ENCODE measurements around the gene MAP7D3.

MAP7D3 gene

GRCh38 chrX:136203951-136204350, 47.2 kb downstream of the MAP7D3 start:
- DNase-seq, result no peak

- DNase-seq, result no peak
These were observed 47.8 kb downstream of the MAP7D3 start for GRCh38 chrX:136203438-136203837.

- no peak for DNase-seq
These were observed 48.3 kb downstream of the MAP7D3 start for GRCh38 chrX:136202889-136203288.

- no peak for DNase-seq
These were observed 49.6 kb downstream of the MAP7D3 start for GRCh38 chrX:136201601-136202000.

GRCh38 chrX:136200466-136200865, 50.7 kb downstream of the MAP7D3 start:
- no peak for DNase-seq

GRCh38 chrX:136199365-136199764, 51.8 kb downstream of the MAP7D3 start:
- no peak for DNase-seq

- DNase-seq, result no peak
These were observed 52.4 kb downstream of the MAP7D3 start for GRCh38 chrX:136198678-136199243.

GRCh38 chrX:136198010-136198409, 53.2 kb downstream of the MAP7D3 start:
- DNase-seq, result no peak

- DNase-seq, result no peak
These were observed 54.5 kb downstream of the MAP7D3 start for GRCh38 chrX:136196691-136197155.

GRCh38 chrX:136195247-136195646, 56.0 kb downstream of the MAP7D3 start:
- no peak for DNase-seq

- no peak for DNase-seq
These were observed 56.7 kb downstream of the MAP7D3 start for GRCh38 chrX:136194536-136194935.

GRCh38 chrX:136193771-136194170, 57.4 kb downstream of the MAP7D3 start:
- DNase-seq, result no peak

- no peak for DNase-seq
These were observed 58.3 kb downstream of the MAP7D3 start for GRCh38 chrX:136192839-136193414.

GRCh38 chrX:136192135-136192534, 59.1 kb downstream of the MAP7D3 start:
- DNase-seq, result no peak

GRCh38 chrX:136191171-136191570, 60.0 kb downstream of the MAP7D3 start:
- DNase-seq, result no peak

- DNase-seq, result no peak
These were observed 61.0 kb downstream of the MAP7D3 start for GRCh38 chrX:136190038-136190713.

GRCh38 chrX:136189222-136189621, 62.0 kb downstream of the MAP7D3 start:
- DNase-seq, result no peak

GRCh38 chrX:136186023-136186413, 65.2 kb downstream of the MAP7D3 start:
- no peak for DNase-seq

- DNase-seq, result no peak
These were observed 65.7 kb downstream of the MAP7D3 start for GRCh38 chrX:136185401-136186022.

GRCh38 chrX:136183917-136184316, 67.3 kb downstream of the MAP7D3 start:
- DNase-seq, result no peak

- DNase-seq, result no peak
These were observed 68.0 kb downstream of the MAP7D3 start for GRCh38 chrX:136183172-136183571.

GRCh38 chrX:136182414-136182813, 68.8 kb downstream of the MAP7D3 start:
- no peak for DNase-seq

GRCh38 chrX:136179133-136179532, 72.1 kb downstream of the MAP7D3 start:
- no peak for DNase-seq

- DNase-seq, result no peak
These were observed 74.8 kb downstream of the MAP7D3 start for GRCh38 chrX:136176399-136176825.

All from activated T-cell treated with anti-CD3 and anti-CD28 coated beads, Interleukin-2, amount 50 U/mL, for 1 hour (primary cell).